AG09309 (cell line): ENCODE results near the gene ATP6AP1.

ENCODE experiments used
- DNase-seq: peaks from one replicate; pipeline ENCODE4 v3.0.0-alpha.2; 2010; ENCODE audit warnings: low read depth
- H3K4me3 ChIP-seq: 2 replicates; pipeline ENCODE4 v1.5.1; 2011; ENCODE audit warnings: mild to moderate bottlenecking, low read depth, low read length, moderate library complexity; ENCODE audit not compliant: control insufficient read depth
- TF ChIP-seq, protein P1 (sequence below): IDR thresholded peaks from 2 replicates; pipeline ENCODE4 v1.5.1; 2011; ENCODE audit warnings: mild to moderate bottlenecking, low read depth, low read length, inconsistent platforms; ENCODE audit not compliant: insufficient read depth, control insufficient read depth; ENCODE audit errors: missing control alignments

The ATP6AP1 gene

DNA sequence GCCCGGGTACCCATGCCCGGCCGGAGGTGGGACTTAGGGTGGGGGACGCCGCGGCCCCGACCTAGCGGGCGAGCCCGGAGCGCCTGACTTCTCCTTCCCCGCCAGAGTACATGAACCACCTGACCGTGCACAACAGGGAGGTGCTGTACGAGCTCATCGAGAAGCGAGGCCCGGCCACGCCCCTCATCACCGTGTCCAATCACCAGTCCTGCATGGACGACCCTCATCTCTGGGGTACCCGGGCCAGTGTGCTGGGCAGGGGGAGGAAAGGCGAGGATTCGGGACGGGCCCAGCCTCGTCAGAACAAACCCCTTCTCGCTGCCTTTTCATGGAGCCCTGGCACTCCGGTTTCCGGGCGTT is 16.5 kb upstream of the ATP6AP1 start:
- peak overlapping the region; percentile 54 for H3K4me3 ChIP-seq
- DNase-seq: no peak
- TF ChIP-seq, protein P1, sequence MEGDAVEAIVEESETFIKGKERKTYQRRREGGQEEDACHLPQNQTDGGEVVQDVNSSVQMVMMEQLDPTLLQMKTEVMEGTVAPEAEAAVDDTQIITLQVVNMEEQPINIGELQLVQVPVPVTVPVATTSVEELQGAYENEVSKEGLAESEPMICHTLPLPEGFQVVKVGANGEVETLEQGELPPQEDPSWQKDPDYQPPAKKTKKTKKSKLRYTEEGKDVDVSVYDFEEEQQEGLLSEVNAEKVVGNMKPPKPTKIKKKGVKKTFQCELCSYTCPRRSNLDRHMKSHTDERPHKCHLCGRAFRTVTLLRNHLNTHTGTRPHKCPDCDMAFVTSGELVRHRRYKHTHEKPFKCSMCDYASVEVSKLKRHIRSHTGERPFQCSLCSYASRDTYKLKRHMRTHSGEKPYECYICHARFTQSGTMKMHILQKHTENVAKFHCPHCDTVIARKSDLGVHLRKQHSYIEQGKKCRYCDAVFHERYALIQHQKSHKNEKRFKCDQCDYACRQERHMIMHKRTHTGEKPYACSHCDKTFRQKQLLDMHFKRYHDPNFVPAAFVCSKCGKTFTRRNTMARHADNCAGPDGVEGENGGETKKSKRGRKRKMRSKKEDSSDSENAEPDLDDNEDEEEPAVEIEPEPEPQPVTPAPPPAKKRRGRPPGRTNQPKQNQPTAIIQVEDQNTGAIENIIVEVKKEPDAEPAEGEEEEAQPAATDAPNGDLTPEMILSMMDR: no peak

DNA sequence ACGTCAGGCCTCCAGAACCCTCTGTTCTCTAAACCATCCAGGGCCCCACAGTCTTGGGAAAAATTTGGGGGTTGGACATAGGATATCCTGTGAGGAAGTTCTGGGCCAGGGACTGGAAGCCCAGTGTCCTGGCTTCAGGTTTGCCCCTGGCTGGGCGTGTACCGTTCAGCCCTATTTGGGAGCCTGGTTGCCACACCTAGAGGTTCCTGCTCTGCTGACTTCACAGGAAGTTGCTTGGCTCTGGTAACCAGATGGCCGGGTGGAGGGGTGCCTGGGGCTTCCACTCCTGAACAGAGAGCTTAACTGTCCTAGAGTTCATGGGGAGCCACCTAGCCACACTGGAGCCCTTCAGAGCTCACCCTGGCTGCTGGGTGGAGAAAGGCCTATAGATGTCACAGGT is 16.0 kb upstream of the ATP6AP1 start:
- no peak for DNase-seq
- H3K4me3 ChIP-seq: peak overlapping the region; percentile 54

DNA sequence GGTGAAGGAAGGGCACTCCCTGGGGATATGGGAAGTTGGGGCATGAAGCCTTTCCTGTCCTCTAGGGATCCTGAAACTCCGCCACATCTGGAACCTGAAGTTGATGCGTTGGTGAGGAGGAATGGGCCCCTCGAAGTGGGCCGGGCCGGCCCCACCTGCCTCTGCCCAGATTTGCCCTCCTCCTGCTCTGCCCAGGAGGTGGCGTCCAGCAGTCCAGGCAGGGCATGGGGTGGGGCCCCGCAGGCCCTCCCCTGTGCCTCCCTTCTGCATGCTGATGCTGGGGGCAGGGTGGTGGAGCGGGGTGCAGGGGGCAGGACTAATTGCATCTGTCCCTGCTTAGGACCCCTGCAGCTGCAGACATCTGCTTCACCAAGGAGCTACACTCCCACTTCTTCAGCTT is 15.3 kb upstream of the ATP6AP1 start:
- TF ChIP-seq, protein P1: no peak
- DNase-seq: no peak
- H3K4me3 ChIP-seq: no peak overlapping the region

More for the DNA sequence above, 16.0 kb upstream of the ATP6AP1 start:
- TF ChIP-seq, protein P1: no peak

DNA sequence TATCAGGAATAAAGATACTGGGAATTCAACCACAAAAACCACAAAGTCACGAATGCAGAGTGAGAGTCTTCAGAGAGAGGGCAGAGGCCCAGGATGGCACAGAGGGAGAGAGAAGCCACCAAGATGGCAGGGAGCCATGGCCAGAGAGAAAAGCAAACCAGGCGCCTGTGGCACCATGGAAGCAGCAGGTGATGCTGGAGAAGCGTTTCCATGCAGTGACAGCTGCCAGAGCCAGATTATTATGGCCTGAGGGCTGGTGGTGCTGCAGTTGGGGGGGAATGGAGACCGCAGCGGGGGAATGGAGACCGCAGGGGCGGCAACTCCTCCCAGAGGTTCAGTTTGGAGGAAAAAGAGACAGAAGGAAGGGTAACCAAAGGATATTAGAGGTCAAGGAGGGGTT is 11.3 kb upstream of the ATP6AP1 start:
- no peak overlapping the region for H3K4me3 ChIP-seq
- TF ChIP-seq, protein P1: no peak
- no peak for DNase-seq

DNA sequence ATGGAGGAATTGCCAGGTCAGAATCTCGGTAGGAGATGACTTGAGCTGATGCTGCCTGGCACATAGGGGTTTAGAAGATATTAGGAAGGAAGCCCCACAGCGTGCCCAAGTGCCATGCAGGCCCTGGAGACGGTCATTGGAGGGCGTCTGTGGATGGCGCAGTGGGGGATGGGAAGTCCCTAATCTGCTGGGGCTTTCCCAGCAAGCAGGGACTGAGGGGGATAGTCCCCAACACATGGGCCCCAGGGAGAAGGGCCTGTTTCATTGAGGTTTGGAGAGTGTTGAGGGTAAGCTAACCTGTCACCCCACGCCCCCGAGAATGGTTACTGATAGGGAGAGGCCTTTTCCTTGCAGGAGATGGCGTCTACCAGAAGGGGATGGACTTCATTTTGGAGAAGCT is 9.3 kb upstream of the ATP6AP1 start:
- TF ChIP-seq, protein P1: no peak
- no peak overlapping the region for H3K4me3 ChIP-seq
- no peak for DNase-seq

DNA sequence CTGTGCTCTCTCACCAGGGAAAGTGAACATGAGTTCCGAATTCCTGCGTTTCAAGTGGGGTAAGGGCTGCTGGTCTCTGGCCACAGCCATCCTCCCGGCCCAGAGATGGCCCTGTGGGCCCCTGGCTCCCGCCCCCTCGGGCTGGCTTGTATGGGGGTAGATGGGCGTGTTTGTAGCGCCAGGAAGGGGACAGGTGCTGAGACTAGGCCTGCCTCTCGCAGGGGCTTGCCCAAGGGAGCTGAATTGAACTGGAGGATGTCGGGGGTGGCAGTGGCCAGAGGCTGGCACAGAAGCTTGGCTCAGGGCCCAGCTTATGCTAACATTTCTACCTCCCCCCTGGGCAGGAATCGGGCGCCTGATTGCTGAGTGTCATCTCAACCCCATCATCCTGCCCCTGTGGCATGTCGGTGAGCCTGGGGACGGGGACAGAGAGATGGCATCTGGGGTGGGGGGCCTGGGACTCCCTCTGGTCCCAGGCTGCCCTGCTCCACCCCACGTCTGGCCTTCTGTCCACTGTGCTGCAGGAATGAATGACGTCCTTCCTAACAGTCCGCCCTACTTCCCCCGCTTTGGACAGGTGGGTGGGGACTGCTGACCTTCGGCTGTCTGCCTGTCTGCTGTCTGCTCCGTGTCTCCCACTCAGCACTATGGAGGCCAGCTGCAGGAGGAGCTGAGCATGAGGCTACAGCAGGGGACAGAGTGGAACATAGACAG is 8.6 kb upstream of the ATP6AP1 start:
- no peak for DNase-seq
- TF ChIP-seq, protein P1: no peak
- H3K4me3 ChIP-seq: no peak overlapping the region
